OCI-LY7 (cell line): ENCODE data around the gene HSCB.

Experiments used
- EZH2phosphoT487 ChIP-seq: fragments of 200-600 bp; sonication (generic); IDR thresholded peaks from 2 replicates; pipeline ENCODE4 v1.6.1; 2018; ENCODE audit warnings: low read depth, borderline replicate concordance, mild to moderate bottlenecking, mixed run types, antibody characterized with exemption, low read length, moderate library complexity, mixed read lengths
- TF ChIP-seq, protein P1 (sequence below): fragments of 200-600 bp; sonication (generic); conservative IDR thresholded peaks from 2 replicates; pipeline ENCODE4 v1.5.1; 2014; ENCODE audit warnings: mild to moderate bottlenecking, antibody characterized with exemption, low read length, moderate library complexity, mixed read lengths

DNA sequence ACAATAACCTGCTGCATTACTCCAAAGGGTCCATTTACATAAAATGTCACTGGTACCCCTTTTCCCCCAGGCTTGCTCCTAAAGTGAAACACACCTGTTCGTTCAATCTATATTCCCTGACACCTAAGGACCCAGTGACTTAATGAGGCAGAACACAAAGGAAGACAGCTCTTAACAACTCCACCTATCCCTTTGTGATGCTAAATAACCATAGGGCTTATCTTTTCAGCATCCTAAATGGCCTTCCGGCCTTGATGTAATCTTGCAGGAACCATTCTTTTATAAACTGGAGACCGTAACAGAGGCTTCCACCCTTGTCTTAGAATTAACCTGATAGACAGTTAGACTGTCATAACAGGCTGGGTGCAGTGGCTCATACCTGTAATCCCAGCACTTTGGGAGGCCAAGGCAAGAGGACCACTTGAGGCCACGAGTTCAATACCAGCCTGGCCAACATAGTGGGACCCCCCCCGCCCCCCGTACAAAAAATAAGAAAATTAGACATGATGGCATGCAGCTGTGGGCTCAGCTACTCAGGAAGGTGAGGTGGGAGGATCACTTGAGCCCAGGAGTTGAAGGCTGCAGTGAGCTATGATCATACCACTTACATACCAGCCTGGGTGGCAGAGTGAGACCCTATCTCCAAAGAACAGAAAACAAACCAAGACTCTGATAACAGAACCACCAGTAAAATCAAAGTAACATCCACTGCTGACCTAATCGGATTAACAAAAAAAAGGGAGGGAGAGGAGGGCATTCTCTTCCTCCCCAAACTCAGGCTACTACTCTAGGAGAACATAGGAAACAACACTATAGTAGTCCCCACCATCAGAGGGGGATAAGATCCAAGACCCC, 5.3 kb upstream of the HSCB start:
- TF ChIP-seq, protein P1, sequence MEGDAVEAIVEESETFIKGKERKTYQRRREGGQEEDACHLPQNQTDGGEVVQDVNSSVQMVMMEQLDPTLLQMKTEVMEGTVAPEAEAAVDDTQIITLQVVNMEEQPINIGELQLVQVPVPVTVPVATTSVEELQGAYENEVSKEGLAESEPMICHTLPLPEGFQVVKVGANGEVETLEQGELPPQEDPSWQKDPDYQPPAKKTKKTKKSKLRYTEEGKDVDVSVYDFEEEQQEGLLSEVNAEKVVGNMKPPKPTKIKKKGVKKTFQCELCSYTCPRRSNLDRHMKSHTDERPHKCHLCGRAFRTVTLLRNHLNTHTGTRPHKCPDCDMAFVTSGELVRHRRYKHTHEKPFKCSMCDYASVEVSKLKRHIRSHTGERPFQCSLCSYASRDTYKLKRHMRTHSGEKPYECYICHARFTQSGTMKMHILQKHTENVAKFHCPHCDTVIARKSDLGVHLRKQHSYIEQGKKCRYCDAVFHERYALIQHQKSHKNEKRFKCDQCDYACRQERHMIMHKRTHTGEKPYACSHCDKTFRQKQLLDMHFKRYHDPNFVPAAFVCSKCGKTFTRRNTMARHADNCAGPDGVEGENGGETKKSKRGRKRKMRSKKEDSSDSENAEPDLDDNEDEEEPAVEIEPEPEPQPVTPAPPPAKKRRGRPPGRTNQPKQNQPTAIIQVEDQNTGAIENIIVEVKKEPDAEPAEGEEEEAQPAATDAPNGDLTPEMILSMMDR = no peak
- no peak for TF ChIP-seq EZH2phosphoT487
